ENCODE results near the gene CCNH. TPM values are rescaled to one million over a fixed set of nuclear protein-coding genes. Genes with fewer than 3 reads are reported as not detected.

CCNH gene
- total RNA-seq, 2 experiments from 2014 or later = 68.7 to 76.1 TPM

GRCh38 chr5:87432460-87432859 is 19.7 kb upstream of the CCNH start:
- no peaks in the 10 kb centered on the region for H3K9me3 Mint-ChIP-seq
- no peak overlapping the region for H3K27ac Mint-ChIP-seq
- ChIA-PET POLR2A (no interaction called here), CTCF (no interaction called here)
- TF ChIP-seq, protein P1, sequence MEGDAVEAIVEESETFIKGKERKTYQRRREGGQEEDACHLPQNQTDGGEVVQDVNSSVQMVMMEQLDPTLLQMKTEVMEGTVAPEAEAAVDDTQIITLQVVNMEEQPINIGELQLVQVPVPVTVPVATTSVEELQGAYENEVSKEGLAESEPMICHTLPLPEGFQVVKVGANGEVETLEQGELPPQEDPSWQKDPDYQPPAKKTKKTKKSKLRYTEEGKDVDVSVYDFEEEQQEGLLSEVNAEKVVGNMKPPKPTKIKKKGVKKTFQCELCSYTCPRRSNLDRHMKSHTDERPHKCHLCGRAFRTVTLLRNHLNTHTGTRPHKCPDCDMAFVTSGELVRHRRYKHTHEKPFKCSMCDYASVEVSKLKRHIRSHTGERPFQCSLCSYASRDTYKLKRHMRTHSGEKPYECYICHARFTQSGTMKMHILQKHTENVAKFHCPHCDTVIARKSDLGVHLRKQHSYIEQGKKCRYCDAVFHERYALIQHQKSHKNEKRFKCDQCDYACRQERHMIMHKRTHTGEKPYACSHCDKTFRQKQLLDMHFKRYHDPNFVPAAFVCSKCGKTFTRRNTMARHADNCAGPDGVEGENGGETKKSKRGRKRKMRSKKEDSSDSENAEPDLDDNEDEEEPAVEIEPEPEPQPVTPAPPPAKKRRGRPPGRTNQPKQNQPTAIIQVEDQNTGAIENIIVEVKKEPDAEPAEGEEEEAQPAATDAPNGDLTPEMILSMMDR (IDR thresholded peaks at IDR 0.05) = no peak
- intact Hi-C loops (cut with micrococcal nuclease) = no loop called here
- DNase-seq (peak; percentile 4), ATAC-seq (peak; percentile 83)
- H3K4me1 Mint-ChIP-seq (ENCODE audit: low read depth) = no peaks in the 10 kb centered on the region
- no peaks in the 10 kb centered on the region for H3K36me3 Mint-ChIP-seq (ENCODE audit: low read depth)
- no peak overlapping the region for H3K4me3 Mint-ChIP-seq
- H3K27me3 Mint-ChIP-seq = peaks cover 10% of the 10 kb centered on the region

- Mint-ChIP-seq H3K4me3 (no peak overlapping the region), H3K9me3 (no peaks in the 10 kb centered on the region), H3K4me1 (ENCODE audit: low read depth) (no peaks in the 10 kb centered on the region), H3K27me3 (peaks cover 10% of the 10 kb centered on the region), H3K27ac (no peak overlapping the region), H3K36me3 (ENCODE audit: low read depth) (no peaks in the 10 kb centered on the region)
- ChIA-PET CTCF (no interaction called here), POLR2A (no interaction called here)
- no peak for DNase-seq
- no peak for ATAC-seq
- TF ChIP-seq, protein P1 (IDR thresholded peaks at IDR 0.05) = no peak
- intact Hi-C loops (cut with micrococcal nuclease) = no loop called here
These were observed 18.2 kb upstream of the CCNH start for GRCh38 chr5:87430863-87431457.

- peaks cover 3% of the 10 kb centered on the region for H3K27me3 Mint-ChIP-seq
- no peak overlapping the region for H3K27ac Mint-ChIP-seq
- no peaks in the 10 kb centered on the region for H3K9me3 Mint-ChIP-seq
- ATAC-seq = no peak
- no peaks in the 10 kb centered on the region for H3K4me1 Mint-ChIP-seq (ENCODE audit: low read depth)
- CTCF ChIA-PET = no interaction called here
- POLR2A ChIA-PET = interaction anchor here (0.6 kb wide), 1 partner anchor 358 kb away, joined by 3 read pairs; no protein-coding TSS in a partner anchor
- H3K36me3 Mint-ChIP-seq (ENCODE audit: low read depth) = no peaks in the 10 kb centered on the region
- no peak overlapping the region for H3K4me3 Mint-ChIP-seq
- intact Hi-C loops (cut with micrococcal nuclease) = no loop called here
- DNase-seq = no peak
- TF ChIP-seq, protein P1 (IDR thresholded peaks at IDR 0.05) = no peak
These were observed 11.0 kb upstream of the CCNH start for GRCh38 chr5:87423755-87424154.

GRCh38 chr5:87421307-87421706 is 8.6 kb upstream of the CCNH start:
- intact Hi-C loops (cut with micrococcal nuclease) = no loop called here
- no peak overlapping the region for H3K4me3 Mint-ChIP-seq
- ChIA-PET CTCF (no interaction called here), POLR2A (no interaction called here)
- no peak for ATAC-seq
- H3K36me3 Mint-ChIP-seq (ENCODE audit: low read depth) = no peaks in the 10 kb centered on the region
- no peak overlapping the region for H3K27ac Mint-ChIP-seq
- no peak for DNase-seq
- TF ChIP-seq, protein P1 (IDR thresholded peaks at IDR 0.05) = no peak
- peaks cover 2% of the 10 kb centered on the region for H3K27me3 Mint-ChIP-seq
- H3K4me1 Mint-ChIP-seq (ENCODE audit: low read depth) = no peaks in the 10 kb centered on the region
- H3K9me3 Mint-ChIP-seq = no peaks in the 10 kb centered on the region

DNA sequence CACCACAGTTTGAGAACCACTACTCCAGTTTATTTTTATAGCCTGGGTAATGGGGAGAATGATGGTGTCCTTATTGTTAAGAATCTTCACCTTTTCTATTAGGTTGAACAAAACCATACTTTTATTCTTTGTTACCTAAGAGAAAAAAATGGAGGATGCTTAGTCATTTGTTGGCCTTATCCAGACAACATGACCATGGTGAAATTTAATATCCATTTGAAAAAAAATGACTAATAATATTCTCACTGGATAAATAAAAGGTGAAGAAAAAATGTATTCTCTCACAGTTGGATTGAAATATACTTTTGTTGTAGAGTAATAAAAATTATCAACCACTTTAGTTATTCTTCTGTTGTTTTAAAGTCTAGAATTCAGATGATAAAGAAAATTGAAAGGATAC is 5.8 kb upstream of the CCNH start:
- TF ChIP-seq, protein P1 (IDR thresholded peaks at IDR 0.05) = no peak
- Mint-ChIP-seq H3K36me3 (ENCODE audit: low read depth) (no peaks in the 10 kb centered on the region), H3K9me3 (no peaks in the 10 kb centered on the region), H3K27me3 (peaks cover 2% of the 10 kb centered on the region), H3K4me1 (ENCODE audit: low read depth) (peaks cover 2% of the 10 kb centered on the region), H3K4me3 (no peak overlapping the region), H3K27ac (no peak overlapping the region)
- no peak for DNase-seq
- no peak for ATAC-seq
- intact Hi-C loops (cut with micrococcal nuclease) = no loop called here
- ChIA-PET POLR2A (no interaction called here), CTCF (no interaction called here)
